H1 (cell line): Measurements from ENCODE around the gene ENDOV. TPM values are rescaled to one million over a fixed set of nuclear protein-coding genes. Genes with fewer than 3 reads are reported as not detected.

Experiments used
- CTCF ChIA-PET: fragments of 300-600 bp; sonication (Branson Sonifier 250); formaldehyde crosslinking; loops from one replicate; lab custom pipeline; 2021; ENCODE audit not compliant: partially characterized antibody; lab: Charles Lee
- POLR2A ChIA-PET: fragments of 300-600 bp; sonication (Branson Sonifier 250); formaldehyde crosslinking; loops from one replicate; lab custom pipeline; 2021; ENCODE audit warnings: inconsistent platforms; ENCODE audit not compliant: partially characterized antibody; lab: Charles Lee
- DNase-seq, 2 experiments: peaks; one replicate each; pipeline versions ENCODE4 v3.0.0 to v3.0.0-alpha.2; 2010 to 2022; ENCODE audit warnings: low spot score in 2 of 2, low read depth in 1 of 2, mixed read lengths in 1 of 2
- FAIRE-seq: peaks from 2 replicates; lab custom pipeline; 2011; peaks lifted over from hg19 to GRCh38; lab: Jason Lieb, UNC
- H2AFZ ChIP-seq: 2 replicates; pipeline ENCODE4 v1.8.1; 2012; ENCODE audit warnings: low read length, inconsistent platforms
- H2AK5ac ChIP-seq: 2 replicates; pipeline ENCODE4 v1.6.1; 2013; ENCODE audit warnings: low read depth, low read length
- H2BK120ac ChIP-seq: replicated peaks from 2 replicates; pipeline ENCODE3; 2013; ENCODE audit warnings: low read depth, low read length, inconsistent platforms
- H2BK12ac ChIP-seq: 2 replicates; pipeline ENCODE4 v1.6.1; 2013; ENCODE audit warnings: low read depth, low read length
- H2BK15ac ChIP-seq: 2 replicates; pipeline ENCODE4 v1.6.1; 2013; ENCODE audit warnings: low read length
- H2BK20ac ChIP-seq: 2 replicates; pipeline ENCODE4 v1.6.1; 2013; ENCODE audit warnings: low read length
- H2BK5ac ChIP-seq: 2 replicates; pipeline ENCODE4 v1.6.1; 2013; ENCODE audit warnings: low read depth, low read length
- H3K14ac ChIP-seq: 2 replicates; pipeline ENCODE4 v1.6.1; 2013; ENCODE audit warnings: inconsistent platforms; ENCODE audit not compliant: insufficient read length
- H3K18ac ChIP-seq: 2 replicates; pipeline ENCODE4 v1.6.1; 2013; ENCODE audit warnings: low read length; ENCODE audit errors: extremely low read depth
- H3K23ac ChIP-seq: 2 replicates; pipeline ENCODE4 v1.6.1; 2013; ENCODE audit warnings: inconsistent platforms; ENCODE audit not compliant: insufficient read length
- H3K23me2 ChIP-seq: 2 replicates; pipeline ENCODE4 v1.6.1; 2013; ENCODE audit warnings: low read depth, low read length
- H3K27ac ChIP-seq: 2 replicates; pipeline ENCODE4 v1.6.1; 2011; ENCODE audit warnings: low read depth, low read length, inconsistent platforms
- H3K27me3 ChIP-seq, 4 experiments: replicated peaks in 1 of 4; 1 replicate in 1 of 4; 2 replicates in 3 of 4; pipeline versions ENCODE4 v1.6.1 to v1.8.1; 2011 to 2013; ENCODE audit warnings: low read length in 3 of 4, mild to moderate bottlenecking in 3 of 4, inconsistent platforms in 2 of 4, mixed read lengths in 2 of 4, moderate library complexity in 1 of 4; ENCODE audit not compliant: control insufficient read depth in 3 of 4, insufficient read depth in 3 of 4; ENCODE audit errors: extremely low read depth in 1 of 4
- H3K36me3 ChIP-seq, 4 experiments: 2 replicates each; pipeline versions ENCODE4 v1.6.1 to v1.8.1; 2011 to 2013; ENCODE audit warnings: mild to moderate bottlenecking in 4 of 4, low read length in 3 of 4, moderate library complexity in 2 of 4, control low read depth in 1 of 4, inconsistent platforms in 1 of 4; ENCODE audit not compliant: insufficient read depth in 4 of 4, control insufficient read depth in 2 of 4
- H3K4ac ChIP-seq: replicated peaks from 2 replicates; pipeline ENCODE3; 2013; ENCODE audit warnings: low read length, low read depth, mixed read lengths, inconsistent platforms; ENCODE audit not compliant: insufficient read length
- H3K4me1 ChIP-seq, 4 experiments: replicated peaks in 1 of 4; 1 replicate in 1 of 4; 2 replicates in 3 of 4; pipeline versions ENCODE4 v1.6.1 to v1.8.1; 2011 to 2013; ENCODE audit warnings: low read length in 3 of 4, inconsistent platforms in 2 of 4, mixed read lengths in 1 of 4; ENCODE audit not compliant: insufficient read depth in 4 of 4, control insufficient read depth in 3 of 4
- H3K4me2 ChIP-seq, 2 experiments: 2 replicates each; pipeline versions ENCODE4 v1.6.1 to v1.8.1; 2011 to 2013; ENCODE audit warnings: low read depth in 2 of 2, low read length in 2 of 2, control low read depth in 1 of 2, inconsistent platforms in 1 of 2, mild to moderate bottlenecking in 1 of 2; ENCODE audit not compliant: insufficient read depth in 1 of 2
- H3K4me3 ChIP-seq, 4 experiments: fragments of 200-600, 300-600 bp in 1 of 4; sonication (generic), shearing (Covaris generic), sonication (Bioruptor Twin) in 1 of 4; 2 replicates each; pipeline versions ENCODE4 v1.5.1 to v1.8.1; 2011 to 2016; ENCODE audit warnings: low read length in 4 of 4, low read depth in 3 of 4, control low read depth in 2 of 4, inconsistent platforms in 2 of 4, mild to moderate bottlenecking in 2 of 4, mixed read lengths in 1 of 4, moderate library complexity in 1 of 4; ENCODE audit not compliant: insufficient read depth in 2 of 4; ENCODE audit errors: extremely low read depth in 1 of 4
- H3K56ac ChIP-seq: replicated peaks from 2 replicates; pipeline ENCODE3; 2013; ENCODE audit warnings: low read depth, mild to moderate bottlenecking, mixed read lengths, low read length, inconsistent platforms; ENCODE audit not compliant: insufficient read length
- H3K79me1 ChIP-seq: 2 replicates; pipeline ENCODE4 v1.6.1; 2013; ENCODE audit warnings: low read depth, low read length, control low read depth
- H3K79me2 ChIP-seq, 2 experiments: 2 replicates each; pipeline versions ENCODE4 v1.6.1 to v1.8.1; 2012 to 2013; ENCODE audit warnings: low read length in 2 of 2, mild to moderate bottlenecking in 2 of 2, inconsistent platforms in 1 of 2; ENCODE audit not compliant: insufficient read depth in 2 of 2, control insufficient read depth in 1 of 2
- H3K9ac ChIP-seq, 4 experiments: replicated peaks in 1 of 4; 1 replicate in 1 of 4; 2 replicates in 3 of 4; pipeline versions ENCODE4 v1.6.1 to v1.8.1; 2011 to 2013; ENCODE audit warnings: low read depth in 3 of 4, low read length in 3 of 4, control low read depth in 2 of 4, mild to moderate bottlenecking in 2 of 4, moderate library complexity in 2 of 4, inconsistent platforms in 1 of 4; ENCODE audit errors: extremely low read depth in 1 of 4
- H3K9me3 ChIP-seq, 2 experiments: 2 replicates each; pipeline versions ENCODE4 v1.6.1 to v1.8.1; 2012 to 2013; ENCODE audit warnings: mild to moderate bottlenecking in 2 of 2, moderate library complexity in 2 of 2, control low read depth in 1 of 2, inconsistent platforms in 1 of 2, low read depth in 1 of 2, low read length in 1 of 2, mixed read lengths in 1 of 2; ENCODE audit not compliant: insufficient read depth in 2 of 2
- H4K20me1 ChIP-seq, 2 experiments: replicated peaks in 1 of 2; 2 replicates each; pipeline versions ENCODE3 to v1.8.1; 2011 to 2013; ENCODE audit warnings: inconsistent platforms in 2 of 2, low read length in 2 of 2, mild to moderate bottlenecking in 1 of 2; ENCODE audit not compliant: insufficient read depth in 2 of 2, control insufficient read depth in 1 of 2
- H4K5ac ChIP-seq: 2 replicates; pipeline ENCODE4 v1.6.1; 2013; ENCODE audit warnings: low read length, low read depth, mixed read lengths, inconsistent platforms; ENCODE audit not compliant: insufficient read length
- H4K8ac ChIP-seq: 2 replicates; pipeline ENCODE4 v1.8.0; 2013; ENCODE audit warnings: mild to moderate bottlenecking, moderate library complexity, low read length, inconsistent platforms; ENCODE audit not compliant: insufficient read depth; ENCODE audit errors: extremely low read depth
- H4K91ac ChIP-seq: replicated peaks from 2 replicates; pipeline ENCODE3; 2013; ENCODE audit warnings: low read length, mixed read lengths, inconsistent platforms; ENCODE audit not compliant: insufficient read length
- ASH2L ChIP-seq: fragments of 200-600, 300-600 bp; sonication (generic); IDR thresholded peaks from one replicate; pipeline ENCODE4 v1.7.1; 2017; ENCODE audit warnings: low read length
- FOSL1 ChIP-seq: IDR thresholded peaks from 2 replicates; pipeline ENCODE4 v1.6.1; 2011; ENCODE audit warnings: mild to moderate bottlenecking, low read depth, low read length, moderate library complexity; ENCODE audit not compliant: insufficient read depth
- HDAC6 ChIP-seq: IDR thresholded peaks from one replicate; pipeline ENCODE4 v1.7.1; 2012; ENCODE audit warnings: low read depth, mild to moderate bottlenecking, inconsistent platforms, low read length, moderate library complexity
- MAFK ChIP-seq: IDR thresholded peaks from 2 replicates; pipeline ENCODE4 v1.6.1; 2012; ENCODE audit warnings: low read depth, mild to moderate bottlenecking, improper control_type of control experiment, low read length
- POLR2A ChIP-seq, 2 experiments: IDR thresholded peaks; 1 replicate in 1 of 2; 2 replicates in 1 of 2; pipeline ENCODE4 v1.6.1; 2011; ENCODE audit warnings: low read depth in 2 of 2, low read length in 2 of 2, mild to moderate bottlenecking in 2 of 2; ENCODE audit errors: control extremely low read depth in 1 of 2
- RBBP5 ChIP-seq: IDR thresholded peaks from 2 replicates; pipeline ENCODE4 v1.7.1; 2012; ENCODE audit warnings: low read depth, mild to moderate bottlenecking, inconsistent platforms, low read length, moderate library complexity, borderline replicate concordance
- RFX5 ChIP-seq: IDR thresholded peaks from 2 replicates; pipeline ENCODE4 v1.6.1; 2011; ENCODE audit warnings: low read depth, low read length, improper control_type of control experiment, borderline replicate concordance
- RNF2 ChIP-seq: fragments of 200-900, 300-1000 bp; sonication (generic); IDR thresholded peaks from 2 replicates; pipeline ENCODE4 v1.7.1; 2016; ENCODE audit warnings: borderline replicate concordance, low read depth, mild to moderate bottlenecking, antibody characterized with exemption, low read length; ENCODE audit not compliant: poor library complexity, severe bottlenecking; ENCODE audit errors: missing control alignments
- SIN3A ChIP-seq, 2 experiments: IDR thresholded peaks in 1 of 2; conservative IDR thresholded peaks in 1 of 2; 2 replicates each; pipeline ENCODE4 v1.6.1; 2011 to 2012; ENCODE audit warnings: low read length in 2 of 2, improper control_type of control experiment in 1 of 2, low read depth in 1 of 2, mild to moderate bottlenecking in 1 of 2
- TAF7 ChIP-seq: optimal IDR thresholded peaks from 2 replicates; pipeline ENCODE3; 2011; ENCODE audit warnings: low read depth, mild to moderate bottlenecking, inconsistent platforms, low read length, moderate library complexity, borderline replicate concordance
- TBP ChIP-seq: IDR thresholded peaks from 2 replicates; pipeline ENCODE4 v1.6.1; 2011; ENCODE audit warnings: low read depth, low read length, improper control_type of control experiment
- WGBS, 2 experiments: shearing (Covaris generic) in 1 of 2; methylation state at CpG; one replicate each; pipeline versions ENCODE4 v1.1.6 to v1.1.7; 2013 to 2015; ENCODE audit warnings: low lambda C conversion rate in 2 of 2, mixed read lengths in 2 of 2, inconsistent platforms in 1 of 2, low coverage in 1 of 2, missing lambda C conversion rate in 1 of 2; ENCODE audit not compliant: insufficient replicate concordance in 2 of 2, insufficient coverage in 1 of 2, insufficient read length in 1 of 2; ENCODE audit errors: extremely low coverage in 1 of 2, missing lambda C conversion rate in 1 of 2; 5-methylcytosine and 5-hydroxymethylcytosine counted together
- polyA plus RNA-seq, 7 experiments: library from polyadenylated mRNA; depleted of rRNA in 3 of 7; stranded (reverse) in 5 of 7; unstranded in 2 of 7; fragments of >200 nt in 5 of 7; fragments of 200-250 nt in 2 of 7; gene quantifications; 1 replicate in 5 of 7; 2 replicates in 1 of 7; 4 replicates in 1 of 7; pipeline versions ENCODE4 v1.2.1 to v1.2.3, GENCODE V29; 2011 to 2013; ENCODE audit warnings: missing spikeins in 2 of 7, mixed read lengths in 2 of 7
- total RNA-seq: library from RNA; stranded (reverse); fragmentation: NEBNext Ultra II Directional; extraction: Animal tissue kit (Norgen Biotek cat#: 25700); gene quantifications from 2 replicates; pipeline ENCODE4 v1.2.1, GENCODE V29; 2021
- TF ChIP-seq, protein P1 (sequence below): IDR thresholded peaks from 2 replicates; pipeline ENCODE4 v1.6.1; 2012; ENCODE audit warnings: inconsistent platforms

ENDOV gene
- total and polyA plus RNA-seq, 2 of the 8 experiments (the other 6 are each of a cell fraction or from before 2014, with no cell fraction given) = 10.6 to 13.3 TPM

DNA sequence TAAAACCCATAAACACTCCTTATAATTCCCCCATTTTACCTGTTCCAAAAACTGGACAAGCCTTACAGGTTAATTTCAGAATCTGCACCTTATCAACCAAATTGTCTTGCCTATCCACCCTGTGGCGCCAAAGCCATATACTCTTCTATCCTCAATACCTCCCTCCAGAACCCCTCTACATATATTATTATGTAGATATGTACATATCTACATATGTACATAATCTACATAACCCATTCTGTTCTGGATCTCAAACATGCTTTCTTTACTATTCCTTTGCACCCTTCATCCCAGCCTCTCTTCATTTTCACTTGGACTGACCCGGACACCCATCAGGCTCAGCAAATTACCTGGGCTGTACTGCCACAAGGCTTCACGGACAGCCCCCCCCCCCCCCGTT is 12.0 kb upstream of the ENDOV start:
- no peak overlapping the region for H2BK12ac ChIP-seq
- H3K23me2 ChIP-seq = no peaks in the 10 kb centered on the region
- H3K9ac ChIP-seq = no peak overlapping the region
- H2BK15ac ChIP-seq = no peak overlapping the region
- H4K91ac ChIP-seq = no peak overlapping the region
- no peak overlapping the region for H3K56ac ChIP-seq
- no peaks in the 10 kb centered on the region for H4K20me1 ChIP-seq
- H3K36me3 ChIP-seq = no peaks in the 10 kb centered on the region
- H3K27me3 ChIP-seq = no peaks in the 10 kb centered on the region
- H2BK120ac ChIP-seq = no peak overlapping the region
- no peak for TF ChIP-seq FOSL1
- no peak for TF ChIP-seq SIN3A (conservative IDR thresholded peaks at IDR 0.05 in 1 of 2, IDR thresholded peaks at IDR 0.05 in 1 of 2; ENCODE audit: low read depth in 1 of 2, low read length in 2 of 2)
- TF ChIP-seq RBBP5 = no peak
- TF ChIP-seq TBP = no peak
- TF ChIP-seq RFX5 = no peak
- no peak for TF ChIP-seq MAFK
- TF ChIP-seq, protein P1, sequence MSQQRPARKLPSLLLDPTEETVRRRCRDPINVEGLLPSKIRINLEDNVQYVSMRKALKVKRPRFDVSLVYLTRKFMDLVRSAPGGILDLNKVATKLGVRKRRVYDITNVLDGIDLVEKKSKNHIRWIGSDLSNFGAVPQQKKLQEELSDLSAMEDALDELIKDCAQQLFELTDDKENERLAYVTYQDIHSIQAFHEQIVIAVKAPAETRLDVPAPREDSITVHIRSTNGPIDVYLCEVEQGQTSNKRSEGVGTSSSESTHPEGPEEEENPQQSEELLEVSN = no peak
- no peak for TF ChIP-seq HDAC6
- no peak for TF ChIP-seq TAF7
- no peak for TF ChIP-seq POLR2A (IDR thresholded peaks at IDR 0.05; ENCODE audit: control extremely low read depth in 1 of 2, low read depth in 2 of 2, low read length in 2 of 2)
- TF ChIP-seq ASH2L = no peak
- TF ChIP-seq RNF2 = no peak
- no peaks in the 10 kb centered on the region for H3K79me2 ChIP-seq
- H3K23ac ChIP-seq = no peak overlapping the region
- DNase-seq (no peak), FAIRE-seq (no peak)
- POLR2A ChIA-PET = no interaction called here
- CTCF ChIA-PET = interaction anchor here (0.6 kb wide), 1 partner anchor 90 kb away, joined by 3 read pairs; no protein-coding TSS in a partner anchor
- H3K9me3 ChIP-seq = no peaks in the 10 kb centered on the region
- H4K8ac ChIP-seq = no peak overlapping the region
- H3K4me3 ChIP-seq = no peak overlapping the region
- no peak overlapping the region for H2BK5ac ChIP-seq
- no peak overlapping the region for H3K4ac ChIP-seq
- H2BK20ac ChIP-seq = no peak overlapping the region
- no peak overlapping the region for H3K18ac ChIP-seq
- 87% methylated on average over 4 of the region's 4 CpGs; no CpG with 5 or more reads in 1 of the 2 experiments for WGBS, 2 experiments
- no peak overlapping the region for H2AFZ ChIP-seq
- no peak overlapping the region for H3K4me2 ChIP-seq
- no peak overlapping the region for H2AK5ac ChIP-seq
- H4K5ac ChIP-seq = no peak overlapping the region
- H3K27ac ChIP-seq = no peak overlapping the region
- no peaks in the 10 kb centered on the region for H3K4me1 ChIP-seq
- H3K79me1 ChIP-seq = no peaks in the 10 kb centered on the region
- no peak overlapping the region for H3K14ac ChIP-seq
